Ramos (cell line): Measurements from ENCODE around the gene EML4.

ENCODE experiments used
- in situ Hi-C: fragments of 300-500 bp; cut with MboI; formaldehyde crosslinking; loops from one replicate; pipeline ENCODE4 v1.14.3; 2022; ENCODE audit warnings: low sequenced_read_pairs; ENCODE audit not compliant: unreplicated experiment

Gene EML4

DNA sequence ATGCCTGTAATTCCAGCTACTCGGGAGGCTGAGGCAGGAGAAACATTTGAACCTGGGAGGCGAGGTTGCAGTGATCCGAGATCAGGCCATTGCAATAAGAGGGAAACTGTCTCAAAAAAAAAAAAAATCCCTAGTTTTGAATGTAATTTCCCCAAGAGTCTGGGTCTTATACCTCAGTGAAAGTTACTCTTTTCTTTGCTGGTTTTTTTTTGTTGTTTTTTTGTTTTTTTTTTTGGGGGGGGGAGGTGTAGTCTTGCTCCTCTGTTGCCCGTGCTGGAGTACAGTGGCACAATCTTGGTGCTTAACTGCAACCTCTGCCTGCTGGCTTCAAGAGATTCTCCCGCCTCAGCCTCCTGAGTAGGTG, 22.8 kb downstream of the EML4 start:
- in situ Hi-C loops: no loop called here

DNA sequence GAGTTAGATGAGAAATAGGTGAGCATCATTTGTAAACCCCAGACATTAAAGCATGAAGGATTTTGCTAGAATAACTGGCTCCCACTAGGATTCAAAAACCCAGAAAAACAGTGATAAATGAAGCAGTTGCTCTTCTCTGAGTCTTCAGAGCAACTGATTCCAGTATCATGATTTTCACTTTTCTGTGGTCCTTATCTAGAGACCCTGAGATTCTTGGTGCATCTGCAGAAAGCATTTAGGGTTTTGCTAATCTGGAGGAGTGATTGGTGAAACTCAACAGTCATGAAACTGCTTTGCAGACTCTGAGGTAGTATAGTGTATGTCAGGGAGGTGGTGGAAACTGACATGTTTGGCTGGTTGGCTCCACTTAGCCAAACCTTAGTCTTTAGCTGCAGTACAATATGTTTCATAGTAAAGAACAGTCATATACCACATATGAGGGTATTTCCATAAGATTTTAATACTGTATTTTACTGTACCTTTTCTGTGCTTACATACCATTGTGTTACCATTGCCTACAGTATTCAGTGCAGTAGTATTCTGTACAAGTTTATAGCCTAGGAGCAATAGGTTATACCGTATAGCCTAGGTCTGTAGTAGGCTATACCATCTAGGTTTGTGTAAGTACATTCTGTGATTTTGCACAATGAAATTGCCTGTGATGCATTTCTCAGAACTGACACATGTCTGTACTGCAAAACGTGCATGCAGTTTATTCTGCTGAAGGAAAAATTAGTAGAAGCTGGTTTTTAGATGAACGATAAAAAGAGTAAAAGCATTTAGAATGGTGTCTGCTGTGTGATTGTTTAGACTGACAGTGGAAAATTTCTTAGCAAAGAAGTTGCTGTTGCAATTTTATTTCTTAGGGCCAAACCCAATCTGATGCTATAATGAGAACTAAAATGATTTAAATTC, 23.8 kb downstream of the EML4 start:
- in situ Hi-C loops: no loop called here

DNA sequence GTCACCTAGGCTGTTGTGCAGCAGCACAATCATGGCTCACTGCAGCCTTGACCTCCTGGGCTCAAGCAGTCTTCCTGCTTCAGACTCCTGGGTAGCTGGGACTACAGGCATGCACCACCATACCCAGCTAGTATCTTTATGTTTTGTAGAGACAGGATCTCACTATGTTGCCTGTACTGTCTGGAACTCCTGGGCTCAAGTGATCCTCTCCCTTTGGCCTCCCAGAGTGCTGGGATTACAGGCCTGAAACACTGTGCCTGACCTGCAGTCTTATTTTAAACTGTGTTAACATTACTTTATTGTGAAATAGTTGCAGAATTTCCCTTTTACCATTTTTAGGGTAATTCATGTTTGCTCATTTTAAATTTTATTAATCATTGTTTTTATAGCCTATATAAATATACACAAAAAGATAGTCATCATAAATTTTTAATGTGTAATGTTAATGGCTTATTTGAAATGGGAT, 24.6 kb downstream of the EML4 start:
- in situ Hi-C loops: no loop called here

DNA sequence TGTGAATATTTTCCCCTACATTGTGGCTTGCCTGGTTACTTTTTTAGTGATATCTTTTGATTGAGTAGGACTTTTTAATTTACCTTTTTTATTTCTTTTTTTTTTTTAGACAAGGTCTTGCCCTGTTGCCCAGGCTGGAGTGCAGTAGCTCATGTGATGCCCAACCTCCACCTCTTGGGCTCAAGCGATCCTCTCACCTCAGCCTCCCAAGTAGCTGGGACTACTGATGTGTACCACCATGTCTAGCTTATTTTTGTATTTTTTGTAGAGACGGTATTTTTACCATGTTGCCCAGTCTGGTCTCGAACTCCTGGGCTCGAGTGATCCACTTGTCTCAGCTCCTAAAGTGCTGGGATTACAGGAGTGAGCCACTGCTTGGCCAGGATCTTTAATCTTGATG, 25.3 kb downstream of the EML4 start:
- in situ Hi-C loops: no loop called here

DNA sequence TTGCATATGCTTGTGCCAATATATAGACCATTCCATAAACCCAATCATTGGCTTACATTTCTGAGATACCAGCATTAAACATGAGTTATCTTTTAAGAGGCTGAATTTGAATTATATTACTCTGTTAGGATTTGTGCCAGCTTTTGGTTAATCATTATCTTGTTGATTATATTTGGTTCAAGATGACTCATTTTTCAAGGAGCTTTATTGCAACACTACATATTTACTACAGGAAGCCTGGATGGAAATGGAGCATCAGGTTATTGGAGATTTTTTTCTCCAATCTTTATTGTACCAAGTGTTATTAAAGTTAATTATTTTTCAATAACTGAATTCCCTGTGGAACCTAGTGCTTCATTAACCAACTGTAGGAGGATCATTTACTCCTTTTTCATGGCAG, 26.4 kb downstream of the EML4 start:
- in situ Hi-C loops: no loop called here

DNA sequence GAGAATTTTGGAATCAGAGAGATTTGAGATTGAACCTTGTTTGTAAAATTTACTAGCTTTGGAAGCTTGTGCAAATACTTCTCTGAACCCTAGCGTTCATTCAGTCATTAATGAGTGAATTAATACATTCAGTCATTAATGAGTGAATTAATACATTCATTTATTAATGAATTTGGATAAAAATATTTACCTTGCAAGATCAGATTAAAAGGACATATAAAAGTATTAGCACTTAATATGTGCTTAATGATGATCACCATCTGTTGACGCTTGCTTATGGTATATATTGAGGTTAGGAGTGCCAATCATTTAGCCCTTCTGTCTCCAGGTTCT, 26.9 kb downstream of the EML4 start:
- in situ Hi-C loops: no loop called here

DNA sequence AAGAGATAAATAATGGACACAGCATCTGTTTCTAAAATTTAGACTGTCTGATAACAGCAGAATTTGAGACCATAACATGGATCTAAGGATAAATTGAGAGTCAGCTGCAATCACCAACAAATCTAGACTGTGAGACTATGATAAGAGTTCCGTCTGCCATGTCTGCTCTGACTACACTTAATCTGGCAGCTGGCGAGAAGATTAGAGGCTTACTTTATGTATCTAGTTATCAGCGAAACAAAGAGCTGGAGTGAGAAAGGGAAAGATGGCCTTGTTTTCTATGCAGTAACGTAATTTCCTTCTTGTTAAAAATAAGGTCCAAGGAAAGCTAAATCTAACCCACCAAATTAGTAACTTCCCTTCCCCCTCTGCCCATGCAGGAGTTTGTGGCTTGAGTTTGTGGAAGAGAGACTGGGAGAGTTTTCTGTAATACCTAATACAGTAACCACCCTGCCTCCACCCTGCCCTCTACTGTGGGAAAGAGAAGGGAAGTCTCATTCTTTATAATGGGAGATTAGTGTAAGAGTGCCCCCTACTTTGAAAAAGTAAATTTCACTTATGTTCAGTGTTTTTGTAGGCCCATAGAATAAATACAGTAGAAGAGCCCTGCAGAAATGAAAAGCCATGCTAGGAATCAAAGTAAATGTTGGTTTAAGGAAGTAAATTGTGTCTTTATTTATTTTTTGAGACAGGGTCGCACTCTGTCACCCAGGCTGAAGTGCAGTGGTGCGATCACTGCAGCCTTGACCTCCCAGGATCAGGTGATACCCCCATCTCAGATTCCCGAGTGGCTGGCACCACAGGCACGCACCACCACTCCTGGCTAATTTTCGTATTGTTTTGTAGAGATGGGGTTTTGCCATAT, 27.5 kb downstream of the EML4 start:
- in situ Hi-C loops: no loop called here

DNA sequence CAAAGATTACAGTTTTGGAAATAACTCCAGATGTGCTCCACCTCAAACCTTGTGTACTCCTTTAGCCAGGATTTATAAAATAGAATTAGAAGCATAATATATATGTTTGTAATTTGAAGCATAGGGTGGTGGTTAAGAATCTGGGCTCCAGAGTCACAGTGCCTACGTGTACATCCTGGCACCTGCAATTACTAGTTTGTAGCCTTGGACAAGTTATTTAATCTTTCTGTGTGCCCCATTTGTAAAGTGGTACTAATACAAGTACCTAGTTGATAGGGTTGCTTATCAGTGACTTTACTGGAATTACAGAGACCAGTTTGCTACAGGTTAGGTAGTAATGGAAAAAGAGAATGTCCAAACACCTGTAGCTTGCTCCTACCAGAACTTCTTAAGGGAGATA, 28.6 kb downstream of the EML4 start:
- in situ Hi-C loops: no loop called here

DNA sequence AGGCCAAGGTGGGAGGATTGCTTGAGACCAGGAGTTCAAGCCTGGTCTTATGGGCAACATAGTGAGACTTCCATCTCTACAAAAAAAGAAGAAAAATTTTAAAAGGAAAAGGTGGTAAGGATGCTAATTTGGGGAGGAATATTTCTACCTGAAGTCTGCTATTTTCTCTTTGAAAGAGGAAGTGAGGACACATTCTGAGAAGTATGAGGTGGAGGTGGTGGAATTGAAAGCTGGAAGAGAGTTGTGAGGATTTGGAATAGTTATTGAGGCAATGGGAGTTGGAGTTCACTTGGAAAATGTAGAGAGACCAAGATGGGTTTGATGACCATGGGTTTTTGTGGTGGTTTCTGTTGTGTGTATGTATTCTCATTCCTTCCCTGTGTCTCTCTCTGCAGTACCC, 29.3 kb downstream of the EML4 start:
- in situ Hi-C loops: no loop called here

DNA sequence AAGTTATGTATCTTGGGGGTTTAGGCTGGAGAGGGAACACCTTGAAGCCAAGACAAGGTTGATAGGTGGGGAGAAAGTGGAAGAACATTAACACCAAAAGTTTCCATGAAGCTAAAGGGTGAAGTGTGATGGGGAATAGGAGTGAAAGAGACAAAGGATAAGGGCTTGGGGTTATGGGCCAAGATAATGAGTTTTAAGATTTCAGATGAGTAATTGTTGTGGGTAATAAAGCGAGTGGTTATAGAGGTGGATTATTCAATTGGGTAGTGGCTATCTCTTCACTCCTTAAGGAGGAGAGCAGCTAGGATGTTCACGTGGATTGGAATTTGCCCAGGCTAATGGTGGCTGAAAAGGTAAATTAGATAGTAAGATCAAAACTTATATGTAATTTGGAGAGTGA, 29.8 kb downstream of the EML4 start:
- in situ Hi-C loops: no loop called here

DNA sequence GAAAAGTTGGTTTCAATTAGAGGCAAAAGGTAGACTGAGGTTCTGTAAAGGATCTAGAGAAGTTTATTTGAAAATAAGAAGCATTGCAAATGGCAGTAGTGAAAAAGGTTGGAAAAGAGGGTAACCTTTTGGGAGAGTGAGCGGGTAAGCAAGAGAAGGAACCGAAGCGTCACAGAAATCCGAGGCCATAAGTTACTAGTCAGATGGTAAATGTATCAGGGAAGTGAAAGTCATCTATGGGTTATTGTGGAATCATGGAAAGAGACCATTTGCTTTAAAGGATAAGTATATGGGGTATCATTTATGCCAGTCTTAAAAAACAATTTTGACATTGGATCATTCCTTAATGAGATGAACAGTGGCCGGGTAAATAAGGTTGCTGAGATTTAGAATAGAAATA, 30.5 kb downstream of the EML4 start:
- in situ Hi-C loops: no loop called here

DNA sequence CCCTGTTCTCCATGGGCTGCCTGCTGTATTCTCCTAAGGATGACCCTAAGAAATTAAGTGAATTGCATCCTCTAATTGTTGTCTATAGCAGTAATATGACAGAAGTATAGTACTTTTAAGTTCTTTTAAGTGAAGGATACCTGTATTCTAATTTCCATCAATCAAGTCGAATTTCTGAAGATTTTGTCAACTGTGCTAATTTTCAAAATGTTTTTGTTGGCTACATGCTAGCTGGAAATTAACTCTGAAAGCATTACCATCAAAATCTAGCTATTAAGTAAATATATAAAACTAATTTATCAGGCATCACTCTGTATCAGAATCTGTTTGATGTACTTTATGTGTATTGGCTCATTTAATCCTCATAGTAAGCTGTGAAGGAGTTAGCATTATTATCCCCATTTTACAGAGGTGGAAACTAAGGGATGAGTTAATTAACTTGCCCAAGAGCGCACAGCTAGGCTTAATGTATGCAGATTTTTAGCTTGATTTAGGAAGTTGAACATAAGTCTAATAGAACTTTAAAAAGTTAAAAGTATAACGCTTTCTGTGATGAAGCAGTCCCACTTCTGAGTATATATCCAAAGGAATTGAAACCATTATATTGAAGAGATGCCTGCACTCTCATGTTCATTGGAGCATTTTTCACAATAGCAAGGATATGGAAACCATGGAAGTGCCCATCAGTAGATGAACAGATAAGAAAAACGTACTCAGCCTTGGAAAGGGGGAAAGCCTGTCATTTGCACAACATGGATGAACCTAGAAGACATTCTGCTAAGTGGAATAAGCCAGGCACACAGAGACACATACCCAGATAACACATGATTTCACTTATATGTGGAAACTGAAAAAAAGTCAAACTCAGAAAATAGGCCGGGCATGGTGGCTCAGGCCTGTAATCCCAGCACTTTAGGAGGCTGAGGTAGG, 32.0 kb downstream of the EML4 start:
- in situ Hi-C loops: no loop called here

DNA sequence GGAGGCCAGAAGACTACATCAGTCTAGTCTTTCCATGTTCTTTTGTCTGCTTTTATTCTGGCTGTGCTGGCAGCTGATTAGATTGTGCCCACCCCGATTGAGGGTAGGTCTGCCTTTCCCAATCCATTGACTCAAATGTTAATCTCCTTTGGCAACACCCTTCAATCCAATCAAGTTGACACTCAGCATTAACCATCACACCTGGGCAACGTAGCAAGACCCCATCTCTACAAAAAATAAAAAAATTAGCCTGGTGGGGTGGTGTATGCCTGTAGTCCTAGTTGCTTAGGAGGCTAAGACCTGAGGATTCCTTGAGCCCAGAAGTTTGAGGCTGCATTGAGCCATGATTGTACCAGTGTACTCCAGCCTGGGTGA, 33.5 kb downstream of the EML4 start:
- in situ Hi-C loops: no loop called here

DNA sequence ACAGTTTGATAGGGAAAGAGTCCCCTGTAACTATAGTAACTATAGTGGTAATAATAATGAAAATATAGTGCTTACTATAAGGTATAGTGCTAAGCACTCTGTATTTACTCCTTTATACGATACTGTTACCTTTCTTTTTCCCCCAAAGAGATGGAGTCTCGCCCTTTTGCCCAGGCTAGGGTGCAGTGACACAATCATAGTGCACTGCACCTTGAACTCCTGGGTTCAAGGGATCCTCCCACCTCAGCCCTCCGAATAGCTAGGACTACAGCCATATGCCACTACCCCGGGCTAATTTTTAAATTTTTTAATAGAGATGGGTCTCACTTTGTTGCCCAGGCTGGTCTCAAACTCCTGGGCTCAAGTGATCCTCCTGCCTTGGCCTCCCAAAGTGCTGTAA, 34.6 kb downstream of the EML4 start:
- in situ Hi-C loops: no loop called here

DNA sequence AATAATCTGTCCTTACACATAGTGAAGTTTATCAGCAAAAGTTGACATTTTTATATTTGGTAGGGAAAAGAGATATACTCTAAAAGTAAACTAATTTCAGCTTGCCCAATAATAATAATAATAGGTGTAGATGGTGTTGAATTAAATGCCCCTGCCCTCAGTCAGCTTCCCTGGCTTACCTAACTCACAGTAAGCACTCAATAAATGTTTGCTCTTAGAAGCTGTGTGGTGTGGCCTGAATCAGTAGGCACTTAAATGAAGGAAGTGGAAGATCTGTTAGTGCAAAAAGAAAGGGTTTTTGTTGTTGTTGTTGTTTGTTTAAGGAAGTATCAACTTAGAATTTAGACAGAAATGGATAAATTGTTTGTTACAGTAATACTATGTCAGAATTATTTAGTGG, 36.2 kb downstream of the EML4 start:
- in situ Hi-C loops: no loop called here

DNA sequence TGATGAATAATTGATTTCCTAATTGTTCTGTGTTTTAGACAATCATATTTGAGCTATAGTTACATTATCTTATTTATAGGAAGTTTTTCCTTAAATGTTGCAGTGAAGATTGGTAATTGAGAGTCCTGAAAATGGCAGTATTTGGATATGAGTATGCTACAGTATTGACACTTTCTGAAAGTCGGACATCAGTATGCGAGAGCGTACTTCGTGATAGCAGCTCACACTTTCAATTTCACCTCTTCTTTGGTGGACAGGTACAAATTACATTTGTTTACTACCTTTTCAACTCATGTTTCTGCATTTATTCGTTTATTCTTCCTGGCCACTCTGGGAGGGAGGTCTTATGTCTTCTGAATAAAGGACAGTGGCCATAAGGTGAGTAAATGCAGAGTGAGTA, 38.7 kb downstream of the EML4 start:
- in situ Hi-C loops: no loop called here

DNA sequence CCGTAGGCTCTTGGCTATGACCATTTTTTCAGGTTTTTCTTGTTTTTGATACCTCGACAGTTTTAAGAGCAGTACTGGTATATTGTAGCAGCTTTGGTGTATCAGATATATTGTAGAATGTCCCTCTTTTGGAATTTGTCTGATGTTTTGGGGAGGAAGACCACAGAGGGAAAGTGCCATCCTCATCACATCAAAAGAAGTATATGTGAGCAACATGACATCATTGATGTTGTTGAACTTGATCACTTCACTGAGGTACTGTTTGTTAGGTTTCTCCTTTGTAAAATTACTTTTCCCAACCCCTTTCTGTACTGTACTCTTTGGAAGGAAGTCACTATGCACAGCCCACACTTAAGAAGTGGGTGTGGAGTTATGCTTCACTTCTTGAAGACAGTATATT, 41.0 kb downstream of the EML4 start:
- in situ Hi-C loops: no loop called here

DNA sequence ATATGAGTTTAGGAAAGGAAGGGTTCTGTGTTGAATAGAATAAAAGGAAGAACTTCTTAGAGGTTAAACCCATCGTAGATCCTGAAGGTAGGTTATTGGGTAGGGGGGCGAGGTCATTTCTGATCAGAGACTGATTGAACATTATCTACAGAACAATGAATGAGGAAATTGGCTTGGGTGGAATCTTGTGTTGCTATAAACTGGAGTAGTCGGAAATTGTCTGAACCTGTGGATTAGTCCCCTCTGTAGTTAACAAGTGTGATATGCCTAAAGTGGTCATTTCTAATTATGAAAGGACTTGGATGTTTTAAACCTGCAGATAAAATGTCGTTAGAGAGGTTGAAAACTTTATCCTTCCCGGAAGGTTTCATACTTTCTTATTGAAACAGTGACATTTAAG, 42.1 kb downstream of the EML4 start:
- in situ Hi-C loops: no loop called here

DNA sequence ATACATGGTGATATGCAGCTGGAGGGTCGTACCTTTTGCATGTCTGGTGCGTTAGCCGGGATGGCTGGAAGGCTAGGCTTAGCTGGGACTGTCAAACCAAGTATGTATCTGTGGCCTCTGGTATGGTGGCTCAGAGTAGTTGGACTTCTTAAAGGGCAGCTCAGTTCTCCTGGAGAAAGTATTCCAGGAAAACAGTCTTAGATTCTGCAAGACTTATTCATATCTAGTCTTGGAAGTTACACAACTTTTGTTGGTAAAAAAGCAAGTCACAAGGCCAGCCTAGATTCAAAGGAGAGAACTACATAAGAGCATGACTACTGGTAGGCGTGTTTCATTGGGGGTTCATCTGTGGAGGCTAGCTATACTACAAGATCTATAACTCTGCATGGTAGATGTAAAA, 45.5 kb downstream of the EML4 start:
- in situ Hi-C loops: no loop called here

DNA sequence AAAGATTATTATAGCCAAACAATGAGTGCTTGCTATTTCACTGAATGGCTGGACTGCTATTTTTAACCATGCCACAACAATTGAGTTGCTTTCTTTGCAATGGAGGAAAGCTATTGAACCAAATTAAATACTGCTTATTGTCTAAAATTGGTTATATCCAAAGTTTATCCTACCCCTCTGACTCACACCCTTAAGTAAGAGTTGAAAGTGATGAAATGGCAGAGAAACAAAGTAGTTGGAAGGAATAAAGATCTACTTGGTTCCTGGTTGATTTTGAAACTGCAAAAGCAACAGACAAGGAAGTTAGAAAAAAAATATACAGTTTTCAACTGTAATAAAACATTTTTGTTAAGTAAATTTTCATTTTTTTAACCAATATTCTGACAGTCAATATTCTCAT, 47.5 kb downstream of the EML4 start:
- in situ Hi-C loops: no loop called here

DNA sequence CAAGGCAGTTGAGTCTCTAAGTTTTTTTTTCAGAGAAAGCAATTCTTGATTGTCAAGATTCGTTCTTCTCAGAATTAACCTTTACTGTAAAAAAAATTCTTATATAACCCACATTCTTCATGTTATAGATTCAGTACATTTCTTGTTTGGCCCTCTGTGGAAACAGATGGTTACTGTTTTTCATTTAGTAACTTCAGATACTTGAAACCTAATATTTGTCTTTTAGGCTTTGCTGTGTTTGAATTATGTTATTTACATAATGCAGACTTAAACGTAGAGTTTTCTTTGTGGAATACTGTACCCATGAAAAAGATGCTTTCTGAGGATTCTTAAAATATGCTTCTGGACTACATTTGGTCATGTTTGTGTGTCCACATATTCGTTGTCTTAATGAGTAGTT, 48.2 kb downstream of the EML4 start:
- in situ Hi-C loops: no loop called here
